Endothelial cell of umbilical vein (primary cell): ENCODE data around the gene ASTN1.

ENCODE experiments used
- CTCF ChIP-seq, 2 donors: IDR thresholded peaks; 1 replicate in 1 of 2; 2 replicates in 1 of 2; pipeline ENCODE4 v1.5.1; 2011; ENCODE audit warnings: low read length in 2 of 2, mild to moderate bottlenecking in 2 of 2, moderate library complexity in 2 of 2, control low read depth in 1 of 2, inconsistent platforms in 1 of 2, low read depth in 1 of 2; ENCODE audit not compliant: insufficient read depth in 1 of 2; ENCODE audit errors: extremely low read depth in 1 of 2
- EZH2 ChIP-seq: IDR thresholded peaks from 2 replicates; pipeline ENCODE4 v1.6.1; 2012; ENCODE audit warnings: borderline replicate concordance, low read depth, mild to moderate bottlenecking, moderate library complexity, low read length, inconsistent platforms; ENCODE audit not compliant: severe bottlenecking
- FOS ChIP-seq: IDR thresholded peaks from 2 replicates; pipeline ENCODE4 v1.6.1; 2011; ENCODE audit warnings: mild to moderate bottlenecking, low read length, moderate library complexity, borderline replicate concordance; ENCODE audit not compliant: insufficient read depth
- GATA2 ChIP-seq: IDR thresholded peaks from 2 replicates; pipeline ENCODE4 v1.7.0; 2011; ENCODE audit warnings: low read depth, mild to moderate bottlenecking, moderate library complexity, mixed read lengths, low read length; ENCODE audit not compliant: insufficient read length, insufficient read depth
- MAX ChIP-seq: IDR thresholded peaks from 2 replicates; pipeline ENCODE4 v1.6.1; 2011; ENCODE audit not compliant: insufficient read depth, insufficient read length
- POLR2A ChIP-seq: IDR thresholded peaks from 2 replicates; pipeline ENCODE4 v1.6.1; 2012; ENCODE audit warnings: low read depth, mild to moderate bottlenecking, control low read depth, low read length
- POLR2AphosphoS5 ChIP-seq: IDR thresholded peaks from 2 replicates; pipeline ENCODE4 v1.6.1; 2012; ENCODE audit warnings: low read depth, mild to moderate bottlenecking, control low read depth, low read length, moderate library complexity; ENCODE audit not compliant: insufficient read depth

DNA sequence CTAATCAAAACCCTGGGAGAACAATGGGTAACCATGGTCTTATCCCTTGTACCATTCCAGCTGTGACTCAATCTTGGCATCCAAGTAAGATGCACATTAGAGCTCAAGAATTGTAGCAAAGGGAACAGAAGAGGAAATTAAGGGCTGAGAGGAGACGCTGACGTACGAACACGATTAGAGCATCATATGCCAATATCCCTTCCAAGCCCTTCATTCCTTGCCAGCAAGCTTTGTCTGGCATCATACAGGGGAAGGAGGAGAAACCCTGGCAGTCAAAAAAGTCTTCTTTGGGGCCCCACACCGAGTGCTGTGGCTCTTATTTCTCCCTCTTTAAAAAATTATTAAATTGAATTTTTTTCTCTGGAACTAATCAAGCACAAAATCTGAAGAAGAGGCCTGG is 120.9 kb downstream of the ASTN1 start:
- TF ChIP-seq CTCF (IDR thresholded peaks at IDR 0.05; ENCODE audit: extremely low read depth in 1 of 2, insufficient read depth in 1 of 2, low read depth in 1 of 2, low read length in 2 of 2) (no peak), POLR2A (no peak), GATA2 (no peak), MAX (no peak), POLR2AphosphoS5 (no peak), EZH2 (no peak), FOS (no peak)
